Right lobe of liver (tissue), 6 donors: ENCODE results near the gene IDH1. TPM values are rescaled to one million over a fixed set of nuclear protein-coding genes. Genes with fewer than 3 reads are reported as not detected.

Source experiments
- ATAC-seq, 4 donors: fragments of 200-7000 bp; cut with Tn5 transposase; one replicate each; pipeline ENCODE4 v1.9.1; 2020; ENCODE audit warnings: mild to moderate bottlenecking in 4 of 4, moderate library complexity in 4 of 4
- DNase-seq, 3 donors: peaks; one replicate each; pipeline ENCODE4 v3.0.0-alpha.2; 2020
- H3K27ac ChIP-seq, 3 donors: fragments of 200-600 bp; one replicate each; pipeline ENCODE4 v1.8.0; 2022
- H3K27me3 ChIP-seq, 2 donors: fragments of 200-600 bp; one replicate each; pipeline ENCODE4 v1.8.0; 2022
- H3K36me3 ChIP-seq, 4 donors: fragments of 200-600 bp; sonication (generic) in 1 of 4; one replicate each; pipeline versions ENCODE4 v1.5.1 to v1.8.0; 2017 to 2022; ENCODE audit warnings: control low read depth in 1 of 4
- H3K4me1 ChIP-seq, 4 donors: fragments of 200-600 bp; sonication (generic) in 1 of 4; one replicate each; pipeline versions ENCODE4 v1.5.1 to v1.8.0; 2017 to 2022; ENCODE audit warnings: control low read depth in 1 of 4
- H3K4me3 ChIP-seq, 3 donors: fragments of 200-600 bp; one replicate each; pipeline ENCODE4 v1.8.0; 2022
- H3K9me3 ChIP-seq, 4 donors: fragments of 200-600 bp; sonication (generic) in 1 of 4; one replicate each; pipeline versions ENCODE4 v1.5.1 to v1.8.0; 2017 to 2022; ENCODE audit warnings: control low read depth in 1 of 4
- POLR2A ChIP-seq: fragments of 450-650 bp; IDR thresholded peaks from one replicate; pipeline ENCODE4 v1.6.1; 2017; ENCODE audit warnings: antibody characterized with exemption, mild to moderate bottlenecking
- WGBS: methylation state at CpG from one replicate; pipeline ENCODE4 v1.1.6; 2018; ENCODE audit warnings: low coverage, low lambda C conversion rate; ENCODE audit not compliant: insufficient coverage; ENCODE audit errors: missing lambda C conversion rate; 5-methylcytosine and 5-hydroxymethylcytosine counted together
- intact Hi-C, 2 donors: fragments of 100-400 bp; cut with DNase I; formaldehyde crosslinking; loops; one replicate each; pipeline versions ENCODE4 v1.11.2 to v1.14.1; 2022
- total RNA-seq, 6 experiments: library from RNA; depleted of rRNA in 2 of 6; stranded (reverse); fragments of >200 nt in 2 of 6; fragmentation: NEBNext Ultra II Directional in 3 of 6; extraction: Animal tissue kit (Norgen Biotek cat#: 25700) in 3 of 6; gene quantifications; one replicate each; pipeline versions ENCODE4 v1.1.0 to v1.2.4, GENCODE V29; 2016 to 2023
- TF ChIP-seq, protein P1 (sequence below), 4 donors: fragments of 200-600 bp in 3 of 4; fragments of 450-650 bp in 1 of 4; IDR thresholded peaks; one replicate each; pipeline versions ENCODE4 v1.5.1 to v1.8.0; 2016 to 2022; ENCODE audit warnings: antibody characterized with exemption in 4 of 4, mild to moderate bottlenecking in 2 of 4
- donor health status: DM: no; HTN: yes; CAD: no.
- donor health status: DM: no; HTN: no; CAD: no.
- donor health status: DM: no; HTN: no; CAD: no.
- donor health status: DM: no; HTN: yes; CAD: no.
- donor health status: DM: no; HTN: yes; CAD: no.

The IDH1 gene
- total RNA-seq, 6 experiments from 2014 or later: 147 to 682 (median 184) TPM

DNA sequence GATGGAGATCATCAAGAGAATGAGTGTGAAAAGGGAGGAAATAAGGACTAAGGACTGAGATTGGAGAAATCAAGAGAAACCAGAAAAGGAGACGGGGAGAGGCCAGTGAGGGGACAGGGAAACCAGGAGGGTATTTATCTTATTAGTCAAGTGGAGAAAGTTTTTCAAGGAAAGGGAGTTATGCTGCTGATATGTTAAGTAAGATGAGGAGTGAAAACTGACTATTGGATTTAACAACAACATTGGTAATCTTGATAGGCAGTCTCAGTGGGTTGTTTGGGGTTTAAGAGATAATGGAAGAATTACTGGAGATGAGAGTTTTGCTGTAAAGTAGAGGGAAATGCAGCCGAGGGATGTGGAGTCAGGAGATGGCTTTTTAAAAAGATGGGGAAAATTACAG, 41.7 kb upstream of the IDH1 start:
- WGBS: 100% methylated on average over 2 of the region's 2 CpGs
- Histone ChIP-seq H3K36me3 (peaks cover 0 to 30% (median 12%) of the 10 kb centered on the region in 4 donors), H3K27me3 (no peaks in the 10 kb centered on the region), H3K27ac (no peak overlapping the region), H3K9me3 (no peaks in the 10 kb centered on the region), H3K4me3 (no peak overlapping the region), H3K4me1 (no peaks in the 10 kb centered on the region)
- intact Hi-C loops: no loop called here
- DNase-seq (no peak), ATAC-seq (no peak)
- TF ChIP-seq, protein P1, sequence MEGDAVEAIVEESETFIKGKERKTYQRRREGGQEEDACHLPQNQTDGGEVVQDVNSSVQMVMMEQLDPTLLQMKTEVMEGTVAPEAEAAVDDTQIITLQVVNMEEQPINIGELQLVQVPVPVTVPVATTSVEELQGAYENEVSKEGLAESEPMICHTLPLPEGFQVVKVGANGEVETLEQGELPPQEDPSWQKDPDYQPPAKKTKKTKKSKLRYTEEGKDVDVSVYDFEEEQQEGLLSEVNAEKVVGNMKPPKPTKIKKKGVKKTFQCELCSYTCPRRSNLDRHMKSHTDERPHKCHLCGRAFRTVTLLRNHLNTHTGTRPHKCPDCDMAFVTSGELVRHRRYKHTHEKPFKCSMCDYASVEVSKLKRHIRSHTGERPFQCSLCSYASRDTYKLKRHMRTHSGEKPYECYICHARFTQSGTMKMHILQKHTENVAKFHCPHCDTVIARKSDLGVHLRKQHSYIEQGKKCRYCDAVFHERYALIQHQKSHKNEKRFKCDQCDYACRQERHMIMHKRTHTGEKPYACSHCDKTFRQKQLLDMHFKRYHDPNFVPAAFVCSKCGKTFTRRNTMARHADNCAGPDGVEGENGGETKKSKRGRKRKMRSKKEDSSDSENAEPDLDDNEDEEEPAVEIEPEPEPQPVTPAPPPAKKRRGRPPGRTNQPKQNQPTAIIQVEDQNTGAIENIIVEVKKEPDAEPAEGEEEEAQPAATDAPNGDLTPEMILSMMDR (IDR thresholded peaks at IDR 0.05): no peak
- TF ChIP-seq POLR2A: no peak

DNA sequence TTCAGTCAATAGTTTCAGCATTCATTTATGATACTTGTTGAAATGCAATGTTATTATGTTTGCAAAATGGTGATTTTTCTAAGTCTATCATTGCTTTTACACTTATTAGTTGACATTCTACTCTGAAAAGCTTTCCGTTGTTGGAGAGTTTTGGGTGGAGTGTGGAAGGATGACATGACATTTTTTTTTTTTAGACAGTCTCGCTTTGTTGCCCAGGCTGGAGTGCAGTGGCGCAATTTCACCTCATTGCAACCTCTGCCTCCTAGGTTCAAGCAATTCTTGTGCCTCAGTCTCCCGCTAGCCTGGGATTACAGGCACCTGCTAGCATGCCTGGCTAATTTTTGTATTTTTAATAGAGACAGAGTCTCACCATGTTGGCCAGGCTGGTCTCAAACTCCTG, 41.0 kb upstream of the IDH1 start:
- peaks cover 0 to 22% (median 9%) of the 10 kb centered on the region in 4 donors for H3K36me3 ChIP-seq

DNA sequence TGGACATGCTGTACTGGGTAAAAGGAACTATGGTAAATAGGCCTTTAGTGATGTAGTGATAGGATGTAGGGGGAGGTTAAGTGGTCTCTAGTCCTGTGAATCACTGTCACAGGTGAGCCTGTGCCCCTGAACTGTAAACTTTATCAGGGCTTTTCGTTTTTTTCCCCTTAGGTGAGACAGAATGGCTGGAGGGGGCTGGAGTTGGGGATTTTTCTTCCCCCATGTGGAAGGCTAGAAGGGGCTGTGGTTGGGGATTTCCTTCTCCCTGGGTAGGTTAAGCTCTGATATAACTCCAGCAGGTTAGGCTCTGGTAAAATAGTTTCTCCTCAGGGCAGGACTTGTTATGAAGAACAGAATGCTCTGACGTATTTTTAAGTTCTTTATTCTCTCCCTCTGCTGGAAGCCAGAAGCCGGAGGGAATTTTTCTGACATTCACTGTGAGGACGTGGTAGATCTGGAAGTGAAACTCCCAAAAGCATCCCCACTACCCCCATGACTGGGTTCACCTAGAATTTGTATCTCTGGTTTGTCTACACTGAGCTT, 39.7 kb upstream of the IDH1 start:
- no peak for ATAC-seq
- Histone ChIP-seq H3K4me3 (no peak overlapping the region), H3K36me3 (peaks cover 0 to 17% (median 10%) of the 10 kb centered on the region in 4 donors), H3K27me3 (no peaks in the 10 kb centered on the region), H3K27ac (no peak overlapping the region), H3K4me1 (no peaks in the 10 kb centered on the region), H3K9me3 (peaks cover 0 to 3% (median 0%) of the 10 kb centered on the region in 4 donors)
- WGBS: 50% methylated on average over 4 of the region's 4 CpGs
- no peak for DNase-seq
- intact Hi-C loops: no loop called here
- TF ChIP-seq, protein P1 (IDR thresholded peaks at IDR 0.05): no peak
- TF ChIP-seq POLR2A: no peak

More for the DNA sequence above, 41.0 kb upstream of the IDH1 start:
- H3K27ac ChIP-seq: no peak overlapping the region
- intact Hi-C loops: no loop called here
- H3K4me1 ChIP-seq: no peaks in the 10 kb centered on the region
- H3K4me3 ChIP-seq: no peak overlapping the region
- DNase-seq (no peak), ATAC-seq (no peak)
- peaks cover 0 to under 1% (median 0%) of the 10 kb centered on the region in 4 donors for H3K9me3 ChIP-seq
- H3K27me3 ChIP-seq: no peaks in the 10 kb centered on the region
- 74% methylated on average over 4 of the region's 4 CpGs for WGBS
- TF ChIP-seq, protein P1 (IDR thresholded peaks at IDR 0.05): no peak
- no peak for TF ChIP-seq POLR2A

DNA sequence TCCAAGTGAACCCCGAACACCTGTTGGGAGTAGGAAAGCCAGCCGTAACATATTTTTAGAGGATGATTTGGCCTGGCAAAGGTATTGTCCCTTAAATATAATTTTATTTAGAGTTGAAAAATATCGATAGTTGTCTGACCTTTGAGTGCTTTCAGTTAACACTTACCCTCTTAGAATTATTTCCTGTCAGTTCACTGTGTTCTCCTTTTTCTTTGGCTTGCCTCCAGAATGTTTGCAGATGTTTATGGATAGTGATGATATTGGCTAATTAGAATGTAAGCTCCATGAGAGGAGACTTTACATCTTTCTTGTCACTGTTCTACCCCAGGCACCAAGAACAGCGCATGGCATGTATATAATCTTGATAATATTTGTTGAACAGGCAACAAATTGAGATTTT, 31.0 kb upstream of the IDH1 start:
- Histone ChIP-seq H3K4me1 (no peaks in the 10 kb centered on the region), H3K4me3 (no peak overlapping the region), H3K27me3 (no peaks in the 10 kb centered on the region), H3K36me3 (peaks cover 0 to 38% (median 17%) of the 10 kb centered on the region in 4 donors), H3K9me3 (peaks cover 0 to 3% (median 0%) of the 10 kb centered on the region in 4 donors), H3K27ac (no peak overlapping the region)
- DNase-seq (no peak), ATAC-seq (no peak)
- 75% methylated on average over 4 of the region's 4 CpGs for WGBS
- TF ChIP-seq, protein P1 (IDR thresholded peaks at IDR 0.05): no peak
- no peak for TF ChIP-seq POLR2A
- intact Hi-C loops: no loop called here

DNA sequence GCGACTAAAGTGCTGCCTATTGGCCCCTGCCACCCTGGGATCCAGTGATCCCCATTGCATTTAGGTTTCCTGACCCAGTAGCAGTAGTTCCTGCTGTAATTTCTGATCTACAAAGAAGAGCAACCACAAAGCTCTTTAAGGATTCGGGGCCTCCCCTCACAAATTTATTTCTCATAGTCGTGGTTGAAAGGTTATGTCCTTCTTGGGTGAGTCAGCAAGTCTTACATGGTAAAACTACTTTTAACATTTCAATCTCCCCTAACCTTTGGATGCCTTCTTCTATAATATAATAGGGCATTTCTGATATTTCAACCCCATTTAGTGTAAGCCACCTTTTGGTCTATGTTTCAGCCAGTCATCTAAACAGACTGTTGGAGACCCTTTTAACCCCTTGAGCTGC, 26.1 kb upstream of the IDH1 start:
- no peak for DNase-seq
- intact Hi-C loops: no loop called here
- no peak overlapping the region for H3K27ac ChIP-seq
- H3K9me3 ChIP-seq: no peaks in the 10 kb centered on the region
- H3K4me1 ChIP-seq: no peaks in the 10 kb centered on the region
- TF ChIP-seq, protein P1 (IDR thresholded peaks at IDR 0.05): no peak
- TF ChIP-seq POLR2A: no peak
- H3K27me3 ChIP-seq: no peaks in the 10 kb centered on the region
- H3K4me3 ChIP-seq: no peak overlapping the region
- peaks cover 0 to 56% (median 25%) of the 10 kb centered on the region in 4 donors for H3K36me3 ChIP-seq
- WGBS: 74% methylated on average over 3 of the region's 3 CpGs
- ATAC-seq: no peak
